GM12878 (cell line): Measurements from ENCODE around the gene RERE. TPM values are rescaled to one million over a fixed set of nuclear protein-coding genes. Genes with fewer than 3 reads are reported as not detected.

ENCODE experiments used
- ATAC-seq: fragments of 200-7000 bp; cut with Tn5 transposase; 3 replicates; pipeline ENCODE4 v1.9.1; 2020; ENCODE audit warnings: mild to moderate bottlenecking, moderate library complexity
- BruUV-seq: library from RNA; stranded (reverse); fragments of 400-500 nt; replicated peaks from 2 replicates; lab custom pipeline; 2021; lab: Mats Ljungman, UMichigan
- CTCF ChIA-PET: fragments of 300-600 bp; sonication (Branson Sonifier 250); formaldehyde crosslinking; extraction: SDS; loops from one replicate; lab custom pipeline; 2021; ENCODE audit warnings: inconsistent platforms; lab: Yijun Ruan, JAX
- POLR2A ChIA-PET: fragments of 350-600 bp; formaldehyde crosslinking; extraction: SDS; loops from one replicate; lab custom pipeline; 2021; ENCODE audit warnings: inconsistent platforms; lab: Charles Lee
- RAD21 ChIA-PET: fragments of 300-600 bp; sonication (Branson Sonifier 250); formaldehyde crosslinking; loops from one replicate; lab custom pipeline; 2023; ENCODE audit warnings: antibody characterized with exemption; ENCODE audit not compliant: unreplicated experiment; lab: Charles Lee
- SMC1A ChIA-PET: fragments of 300-600 bp; sonication (Branson Sonifier 250); formaldehyde crosslinking; loops from one replicate; lab custom pipeline; 2023; ENCODE audit not compliant: unreplicated experiment, uncharacterized antibody; lab: Charles Lee
- DNase-seq: peaks from one replicate; pipeline ENCODE4 v3.0.0-alpha.2; 2011; ENCODE audit warnings: low read depth, low spot score
- FAIRE-seq: peaks from 3 replicates; lab custom pipeline; 2011; peaks lifted over from hg19 to GRCh38; lab: Jason Lieb, UNC
- H2AFZ ChIP-seq: 2 replicates; pipeline ENCODE4 v1.6.0; 2011; ENCODE audit warnings: low read depth, low read length, control low read depth; ENCODE audit not compliant: control insufficient read depth
- H3K27ac ChIP-seq: 2 replicates; pipeline ENCODE4 v1.5.1; 2011; ENCODE audit warnings: control low read depth; ENCODE audit not compliant: control insufficient read depth, insufficient read depth
- H3K27me3 ChIP-seq, 2 experiments: replicated peaks in 1 of 2; 2 replicates each; pipeline versions ENCODE4 v1.6.0 to v1.6.1; 2011; ENCODE audit warnings: low read length in 1 of 2; ENCODE audit not compliant: control insufficient read depth in 2 of 2, insufficient read depth in 2 of 2
- H3K36me3 ChIP-seq, 2 experiments: 2 replicates each; pipeline ENCODE4 v1.5.1; 2011; ENCODE audit warnings: low read length in 1 of 2; ENCODE audit not compliant: control insufficient read depth in 2 of 2, insufficient read depth in 2 of 2
- H3K4me1 ChIP-seq: 2 replicates; pipeline ENCODE4 v1.6.1; 2011; ENCODE audit warnings: mild to moderate bottlenecking, low read length, moderate library complexity, mixed read lengths; ENCODE audit not compliant: control insufficient read depth, insufficient read depth
- H3K4me2 ChIP-seq: 2 replicates; pipeline ENCODE4 v1.6.0; 2011; ENCODE audit warnings: control low read depth; ENCODE audit not compliant: control insufficient read depth, insufficient read depth
- H3K4me3 ChIP-seq: fragments of 200-600 bp; sonication (generic); 2 replicates; pipeline ENCODE4 v1.5.1; 2016
- H3K79me2 ChIP-seq: 2 replicates; pipeline ENCODE4 v1.6.0; 2011; ENCODE audit warnings: low read length; ENCODE audit not compliant: control insufficient read depth, insufficient read depth
- H3K9ac ChIP-seq: 2 replicates; pipeline ENCODE4 v1.8.0; 2011; ENCODE audit warnings: low read length, control low read depth, mixed read lengths; ENCODE audit not compliant: control insufficient read depth, insufficient read depth
- H3K9me3 ChIP-seq: replicated peaks from 3 replicates; pipeline ENCODE4 v1.5.1; 2011; ENCODE audit warnings: mild to moderate bottlenecking, low read length; ENCODE audit not compliant: control insufficient read depth, insufficient read depth
- H4K20me1 ChIP-seq: 2 replicates; pipeline ENCODE4 v1.6.0; 2011; ENCODE audit not compliant: control insufficient read depth, insufficient read depth
- BMI1 ChIP-seq: fragments of 450-650 bp; IDR thresholded peaks from 2 replicates; pipeline ENCODE4 v1.6.1; 2016; ENCODE audit warnings: mild to moderate bottlenecking, moderate library complexity, borderline replicate concordance
- CEBPB ChIP-seq, 2 experiments: fragments of 150-350 bp in 1 of 2; IDR thresholded peaks; 2 replicates each; pipeline ENCODE4 v1.6.1; 2012 to 2014; ENCODE audit warnings: low read depth in 2 of 2, low read length in 2 of 2, borderline replicate concordance in 1 of 2, inconsistent platforms in 1 of 2
- CEBPZ ChIP-seq: fragments of 150-350 bp; IDR thresholded peaks from 2 replicates; pipeline ENCODE4 v1.6.1; 2016; ENCODE audit warnings: low read depth, low read length
- CHD2 ChIP-seq: IDR thresholded peaks from 2 replicates; pipeline ENCODE4 v1.6.1; 2011; ENCODE audit warnings: low read depth, low read length, improper control_type of control experiment, borderline replicate concordance
- CTCF ChIP-seq, 3 experiments: IDR thresholded peaks in 2 of 3; conservative IDR thresholded peaks in 1 of 3; 2 replicates each; pipeline ENCODE4 v1.5.1; 2011; ENCODE audit warnings: low read depth in 3 of 3, low read length in 3 of 3, mild to moderate bottlenecking in 3 of 3, control low read depth in 2 of 3, moderate library complexity in 2 of 3, inconsistent platforms in 1 of 3, mixed read lengths in 1 of 3; ENCODE audit not compliant: control insufficient read depth in 2 of 3, insufficient read depth in 1 of 3; ENCODE audit errors: extremely low read depth in 1 of 3
- EGR1 ChIP-seq, 2 experiments: IDR thresholded peaks; 1 replicate in 1 of 2; 2 replicates in 1 of 2; pipeline ENCODE4 v1.6.1; 2011 to 2012; ENCODE audit warnings: low read depth in 2 of 2, low read length in 2 of 2, borderline replicate concordance in 1 of 2, mild to moderate bottlenecking in 1 of 2, moderate library complexity in 1 of 2
- FOS ChIP-seq: IDR thresholded peaks from 3 replicates; pipeline ENCODE4 v1.6.1; 2011; ENCODE audit warnings: borderline replicate concordance; ENCODE audit not compliant: insufficient read length; ENCODE audit errors: extremely low read depth
- MLLT1 ChIP-seq: fragments of 450-650 bp; IDR thresholded peaks from 2 replicates; pipeline ENCODE4 v1.6.1; 2016; ENCODE audit warnings: mild to moderate bottlenecking
- NFYB ChIP-seq: IDR thresholded peaks from 2 replicates; pipeline ENCODE4 v1.6.1; 2011; ENCODE audit warnings: low read depth, mild to moderate bottlenecking, low read length, improper control_type of control experiment, moderate library complexity; ENCODE audit not compliant: insufficient read depth
- NRF1 ChIP-seq: conservative IDR thresholded peaks from 2 replicates; pipeline ENCODE4 v1.6.1; 2011; ENCODE audit warnings: mild to moderate bottlenecking, low read depth, low read length, improper control_type of control experiment
- RELA ChIP-seq: fragments of 450-650 bp; IDR thresholded peaks from 2 replicates; pipeline ENCODE4 v1.8.0; 2014; ENCODE audit warnings: borderline replicate concordance; ENCODE audit not compliant: partially characterized antibody
- RUNX3 ChIP-seq: IDR thresholded peaks from 2 replicates; pipeline ENCODE4 v1.6.1; 2012; ENCODE audit warnings: low read length, inconsistent platforms
- SMC3 ChIP-seq: IDR thresholded peaks from 2 replicates; pipeline ENCODE4 v1.6.1; 2011; ENCODE audit warnings: low read length, improper control_type of control experiment, borderline replicate concordance
- TARDBP ChIP-seq: IDR thresholded peaks from 2 replicates; pipeline ENCODE4 v1.6.1; 2016; ENCODE audit warnings: borderline replicate concordance
- TCF3 ChIP-seq: IDR thresholded peaks from 2 replicates; pipeline ENCODE4 v1.6.1; 2012; ENCODE audit warnings: low read depth, mild to moderate bottlenecking, low read length, borderline replicate concordance; ENCODE audit not compliant: insufficient read depth
- YBX1 ChIP-seq: fragments of 450-650 bp; IDR thresholded peaks from 2 replicates; pipeline ENCODE4 v1.6.1; 2016; ENCODE audit warnings: antibody characterized with exemption
- WGBS: methylation state at CpG from one replicate; pipeline ENCODE4 v1.1.6; 2016; ENCODE audit warnings: low lambda C conversion rate; ENCODE audit not compliant: insufficient replicate concordance, insufficient coverage; ENCODE audit errors: missing lambda C conversion rate; 5-methylcytosine and 5-hydroxymethylcytosine counted together
- in situ Hi-C: fragments of 300-500 bp; cut with MboI; formaldehyde crosslinking; loops from 9 replicates; pipeline ENCODE4 v1.14.3; 2018; ENCODE audit warnings: mixed read lengths
- intact Hi-C: fragments of 100-400 bp; cut with micrococcal nuclease; formaldehyde crosslinking; loops from one replicate; pipeline ENCODE4 v1.14.2; 2022; ENCODE audit not compliant: unreplicated experiment
- polyA plus RNA-seq, 11 experiments: library from polyadenylated mRNA; depleted of rRNA in 4 of 11; unstranded in 6 of 11; stranded (reverse) in 5 of 11; fragments of >200 nt; fragmentation: Nextera tagmentation in 4 of 11; fragmentation: Illumina TruSeq in 1 of 11; extraction: Ambion mirVana in 4 of 11; extraction: Trizol in 1 of 11; gene quantifications; 1 replicate in 1 of 11; 2 replicates in 10 of 11; pipeline versions ENCODE4 v1.2.1 to v1.2.3, GENCODE V29; 2011 to 2016; ENCODE audit warnings: inconsistent platforms in 2 of 11, missing spikeins in 2 of 11, low read depth in 1 of 11
- total RNA-seq, 4 experiments: library from RNA; depleted of rRNA in 3 of 4; stranded (reverse); fragments of >200 nt in 3 of 4; fragmentation: Illumina TruSeq in 1 of 4; extraction: Trizol in 1 of 4; gene quantifications; 2 replicates each; pipeline versions ENCODE4 v1.2.1 to v1.2.3, GENCODE V29; 2013 to 2021

The RERE gene
- total and polyA plus RNA-seq, 10 of the 15 experiments (the other 5 are each of a cell fraction or from before 2014, with no cell fraction given): 5.2 to 60.5 (median 20.2) TPM

- RAD21 ChIA-PET: interaction anchor here (0.7 kb wide), 1 partner anchor 20 kb away, joined by 3 read pairs; no protein-coding TSS in a partner anchor
- Histone ChIP-seq H3K27me3 (no peaks in the 10 kb centered on the region), H3K9me3 (peaks cover 2% of the 10 kb centered on the region; the same call in 1 of the 3 replicates), H3K79me2 (peaks cover 66% of the 10 kb centered on the region), H3K36me3 (no peaks in the 10 kb centered on the region), H3K27ac (no peak overlapping the region), H2AFZ (no peak overlapping the region), H4K20me1 (no peaks in the 10 kb centered on the region), H3K4me3 (no peak overlapping the region), H3K4me1 (peaks cover 13% of the 10 kb centered on the region), H3K4me2 (no peak overlapping the region), H3K9ac (no peak overlapping the region)
- ATAC-seq (no peak), FAIRE-seq (no peak), DNase-seq (no peak)
- SMC1A ChIA-PET: interaction anchor here (1.1 to 2.1 kb wide), 3 partner anchors 8 to 26 kb away, joined by 4 to 8 read pairs (median 7); no protein-coding TSS in a partner anchor
- no TSS peak for BruUV-seq
- CTCF ChIA-PET: interaction anchor here (1.0 kb wide), 1 partner anchor 34 kb away, joined by 3 read pairs; no protein-coding TSS in a partner anchor
- intact Hi-C loops (no loop called here), in situ Hi-C loops (no loop called here)
- 100% methylated on average over 3 of the region's 3 CpGs for WGBS
- POLR2A ChIA-PET: interaction anchor here (0.7 to 1.4 kb wide), 2 partner anchors 8 to 85 kb away, joined by 4 read pairs; no protein-coding TSS in a partner anchor
- TF ChIP-seq RUNX3 (no peak), NRF1 (no peak), CEBPB (IDR thresholded peaks at IDR 0.05; ENCODE audit: borderline replicate concordance in 1 of 2, low read depth in 2 of 2, low read length in 2 of 2) (no peak), NFYB (no peak), FOS (no peak), RELA (no peak), TCF3 (no peak), EGR1 (IDR thresholded peaks at IDR 0.05; ENCODE audit: borderline replicate concordance in 1 of 2, low read depth in 2 of 2, low read length in 2 of 2) (no peak), CEBPZ (no peak), TARDBP (no peak), BMI1 (no peak), CHD2 (no peak), SMC3 (no peak), CTCF (IDR thresholded peaks at IDR 0.05 in 2 of 3, conservative IDR thresholded peaks at IDR 0.05 in 1 of 3; ENCODE audit: control insufficient read depth in 2 of 3, extremely low read depth in 1 of 3, insufficient read depth in 1 of 3, low read depth in 3 of 3, low read length in 3 of 3) (no peak), MLLT1 (no peak), YBX1 (no peak)
These were observed 124.3 kb downstream of the RERE start for GRCh38 chr1:8693107-8693506.
